ENCODE data around the gene EIF3CL.
"Not testable (repeated sequence)": the region's sequence is repeated elsewhere in the genome, so short reads cannot be mapped to it uniquely, and the experiment has no call there.

The EIF3CL gene

GRCh38 chr16:28335678-28336077 is 68.0 kb downstream of the EIF3CL start:
- not testable (repeated sequence) for H3K27me3 ChIP-seq (ENCODE audit: control insufficient read depth, insufficient read depth, low read length); H3K9ac ChIP-seq (ENCODE audit: low read length); H3K36me3 ChIP-seq (ENCODE audit: control insufficient read depth, low read depth, low read length); H3K4me1 ChIP-seq (ENCODE audit: control insufficient read depth, low read depth, low read length); H3K27ac ChIP-seq (ENCODE audit: low read length); H3K9me3 ChIP-seq (ENCODE audit: control insufficient read depth, low read depth, low read length); H3K4me3 ChIP-seq (ENCODE audit: low read length)

GRCh38 chr16:28332632-28333031 is 71.0 kb downstream of the EIF3CL start:
- not testable (repeated sequence) for H3K27ac ChIP-seq (ENCODE audit: low read length); H3K4me1 ChIP-seq (ENCODE audit: control insufficient read depth, low read depth, low read length); H3K27me3 ChIP-seq (ENCODE audit: control insufficient read depth, insufficient read depth, low read length); H3K9ac ChIP-seq (ENCODE audit: low read length); H3K36me3 ChIP-seq (ENCODE audit: control insufficient read depth, low read depth, low read length); H3K9me3 ChIP-seq (ENCODE audit: control insufficient read depth, low read depth, low read length); H3K4me3 ChIP-seq (ENCODE audit: low read length)

GRCh38 chr16:28330981-28331380 is 72.7 kb downstream of the EIF3CL start:
- H3K9ac ChIP-seq (ENCODE audit: low read length); H3K27ac ChIP-seq (ENCODE audit: low read length); H3K4me1 ChIP-seq (ENCODE audit: control insufficient read depth, low read depth, low read length); H3K36me3 ChIP-seq (ENCODE audit: control insufficient read depth, low read depth, low read length); H3K9me3 ChIP-seq (ENCODE audit: control insufficient read depth, low read depth, low read length); H3K27me3 ChIP-seq (ENCODE audit: control insufficient read depth, insufficient read depth, low read length); H3K4me3 ChIP-seq (ENCODE audit: low read length): not testable (repeated sequence)

- not testable (repeated sequence) for H3K4me3 ChIP-seq (ENCODE audit: low read length); H3K27ac ChIP-seq (ENCODE audit: low read length); H3K4me1 ChIP-seq (ENCODE audit: control insufficient read depth, low read depth, low read length); H3K27me3 ChIP-seq (ENCODE audit: control insufficient read depth, insufficient read depth, low read length); H3K9me3 ChIP-seq (ENCODE audit: control insufficient read depth, low read depth, low read length); H3K9ac ChIP-seq (ENCODE audit: low read length); H3K36me3 ChIP-seq (ENCODE audit: control insufficient read depth, low read depth, low read length)
Measured at GRCh38 chr16:28330232-28330631, 73.4 kb downstream of the EIF3CL start.

All from iPS-18a (cell line).